ENCODE results near the gene CDY1. TPM values are rescaled to one million over a fixed set of nuclear protein-coding genes. Genes with fewer than 3 reads are reported as not detected.
"Not testable (repeated sequence)": the region's sequence is repeated elsewhere in the genome, so short reads cannot be mapped to it uniquely, and the experiment has no call there.

CDY1 gene
- total RNA-seq: not detected in 2 replicates
- not detected for polyA plus RNA-seq (2012)

GRCh38 chrY:25621817-25622216 is at the start of gene CDY1:
TSS of gene CDY1 (plus strand) at chrY:25622117. CDS start at chrY:25622443, 326 bp downstream.
- not testable (repeated sequence) for DNase-seq (ENCODE audit: low read depth)

GRCh38 chrY:25593336-25593735 is 28.6 kb upstream of the CDY1 start:
- not testable (repeated sequence) for DNase-seq (ENCODE audit: low read depth)

GRCh38 chrY:25620209-25620608 is 1.7 kb upstream of the CDY1 start:
- DNase-seq (ENCODE audit: low read depth): not testable (repeated sequence)

- not testable (repeated sequence) for DNase-seq (ENCODE audit: low read depth)
These were observed 4.6 kb downstream of the CDY1 start for GRCh38 chrY:25626524-25626923.

GRCh38 chrY:25630383-25631112 is 8.6 kb downstream of the CDY1 start:
- DNase-seq (ENCODE audit: low read depth): not testable (repeated sequence)

GRCh38 chrY:25639852-25640251 is 17.9 kb downstream of the CDY1 start:
- not testable (repeated sequence) for DNase-seq (ENCODE audit: low read depth)

- DNase-seq (ENCODE audit: low read depth): not testable (repeated sequence)
These were observed 21.4 kb downstream of the CDY1 start for GRCh38 chrY:25643024-25643915.

Data from myocyte (in vitro differentiated cells).